Neural cell (in vitro differentiated cells): ENCODE measurements around the gene ZNF680. TPM values are rescaled to one million over a fixed set of nuclear protein-coding genes. Genes with fewer than 3 reads are reported as not detected.

Experiments used
- H2AFZ ChIP-seq: fragments of 200-600, 300-800 bp; sonication (generic), shearing (Covaris generic); 2 replicates; pipeline ENCODE4 v1.6.0; 2014; ENCODE audit warnings: low read depth, mild to moderate bottlenecking, antibody characterized with exemption, low read length, moderate library complexity
- H3F3A ChIP-seq: fragments of 200-600 bp; shearing (Covaris generic); 2 replicates; pipeline ENCODE4 v1.6.1; 2016; ENCODE audit warnings: mild to moderate bottlenecking, moderate library complexity, mixed read lengths, antibody characterized with exemption, low read length; ENCODE audit not compliant: insufficient read depth, poor library complexity, severe bottlenecking
- H3K27ac ChIP-seq: fragments of 200-600, 300-800 bp; sonication (generic), shearing (Covaris generic); 2 replicates; pipeline ENCODE4 v1.5.1; 2014; ENCODE audit warnings: mild to moderate bottlenecking, low read length, moderate library complexity
- H3K27me3 ChIP-seq: fragments of 300-800, 200-600 bp; sonication (generic), shearing (Covaris generic); 2 replicates; pipeline ENCODE4 v1.6.0; 2014; ENCODE audit warnings: mild to moderate bottlenecking, low read depth, low read length, moderate library complexity; ENCODE audit not compliant: insufficient read depth
- H3K36me3 ChIP-seq: fragments of 300-800, 200-600 bp; sonication (generic), shearing (Covaris generic); 2 replicates; pipeline ENCODE4 v1.5.1; 2014; ENCODE audit warnings: mild to moderate bottlenecking, antibody characterized with exemption, low read length, moderate library complexity; ENCODE audit not compliant: insufficient read depth
- H3K4me2 ChIP-seq: fragments of 300-800, 200-600 bp; sonication (generic), shearing (Covaris generic); 2 replicates; pipeline ENCODE4 v1.6.0; 2014; ENCODE audit warnings: mild to moderate bottlenecking, low read length
- H3K4me3 ChIP-seq: fragments of 300-800, 200-600 bp; sonication (generic), shearing (Covaris generic); 2 replicates; pipeline ENCODE4 v1.5.1; 2014; ENCODE audit warnings: mild to moderate bottlenecking, low read length, moderate library complexity
- H3K79me2 ChIP-seq: fragments of 200-600 bp; shearing (Covaris generic); replicated peaks from 2 replicates; pipeline ENCODE4 v1.6.0; 2014; ENCODE audit warnings: mild to moderate bottlenecking, low read length, moderate library complexity; ENCODE audit not compliant: insufficient read depth
- H3K9ac ChIP-seq: fragments of 300-800, 200-600 bp; sonication (generic), shearing (Covaris generic); 2 replicates; pipeline ENCODE4 v1.6.1; 2016; ENCODE audit warnings: mild to moderate bottlenecking, low read length, mixed read lengths
- H3K9me2 ChIP-seq: fragments of 200-600 bp; shearing (Covaris generic); 2 replicates; pipeline ENCODE4 v1.6.1; 2016; ENCODE audit warnings: mild to moderate bottlenecking, low read length, mixed read lengths; ENCODE audit not compliant: insufficient read depth
- H3K9me3 ChIP-seq: fragments of 200-600, 300-800 bp; sonication (generic), shearing (Covaris generic); 2 replicates; pipeline ENCODE4 v1.6.1; 2016; ENCODE audit warnings: mild to moderate bottlenecking, mixed run types, low read length, moderate library complexity, mixed read lengths
- H4K20me1 ChIP-seq: fragments of 200-600 bp; shearing (Covaris generic); 2 replicates; pipeline ENCODE4 v1.6.1; 2016; ENCODE audit warnings: mild to moderate bottlenecking, mixed run types; ENCODE audit not compliant: insufficient read depth
- CTCF ChIP-seq: fragments of 450-650 bp; IDR thresholded peaks from 2 replicates; pipeline ENCODE4 v1.5.1; 2014; ENCODE audit warnings: antibody characterized with exemption, mild to moderate bottlenecking, moderate library complexity; ENCODE audit not compliant: poor library complexity, severe bottlenecking
- EP300 ChIP-seq: fragments of 450-650 bp; conservative IDR thresholded peaks from 2 replicates; pipeline ENCODE4 v1.6.1; 2014; ENCODE audit warnings: antibody characterized with exemption, mild to moderate bottlenecking, moderate library complexity; ENCODE audit not compliant: poor library complexity, severe bottlenecking
- EZH2 ChIP-seq: fragments of 200-600, 300-800 bp; shearing (Covaris generic), sonication (generic); IDR thresholded peaks from 2 replicates; pipeline ENCODE4 v1.6.1; 2014; ENCODE audit warnings: antibody characterized with exemption, low read length, borderline replicate concordance, mild to moderate bottlenecking; ENCODE audit not compliant: insufficient read depth, poor library complexity, severe bottlenecking
- MXI1 ChIP-seq: fragments of 450-650 bp; conservative IDR thresholded peaks from 2 replicates; pipeline ENCODE4 v1.6.1; 2014; ENCODE audit warnings: antibody characterized with exemption, mild to moderate bottlenecking; ENCODE audit not compliant: poor library complexity, severe bottlenecking
- POLR2AphosphoS5 ChIP-seq: IDR thresholded peaks from 2 replicates; pipeline ENCODE4 v1.6.1; 2012
- RAD21 ChIP-seq: fragments of 450-650 bp; conservative IDR thresholded peaks from 2 replicates; pipeline ENCODE4 v1.6.1; 2014; ENCODE audit warnings: antibody characterized with exemption, mild to moderate bottlenecking, moderate library complexity
- REST ChIP-seq: IDR thresholded peaks from 2 replicates; pipeline ENCODE4 v1.6.1; 2012; ENCODE audit warnings: borderline replicate concordance
- SMC3 ChIP-seq: fragments of 450-650 bp; conservative IDR thresholded peaks from 2 replicates; pipeline ENCODE4 v1.6.1; 2014; ENCODE audit warnings: antibody characterized with exemption, mild to moderate bottlenecking, moderate library complexity; ENCODE audit not compliant: poor library complexity
- TAF1 ChIP-seq: IDR thresholded peaks from 2 replicates; pipeline ENCODE4 v1.6.1; 2012; ENCODE audit warnings: low read depth
- polyA plus RNA-seq: library from polyadenylated mRNA; depleted of rRNA; stranded (reverse); fragments of >200 nt; gene quantifications from 2 replicates; pipeline ENCODE4 v1.2.3, GENCODE V29; 2014

Gene ZNF680
- polyA plus RNA-seq, 1 donor from 2014 or later = 0.32 TPM

- no peak overlapping the region for H2AFZ ChIP-seq
- no peaks in the 10 kb centered on the region for H3K9me2 ChIP-seq
- no peaks in the 10 kb centered on the region for H3F3A ChIP-seq
- no peak for TF ChIP-seq POLR2AphosphoS5
- no peak for TF ChIP-seq REST
- TF ChIP-seq TAF1 = no peak
- TF ChIP-seq CTCF = no peak
- no peak for TF ChIP-seq MXI1
- no peak for TF ChIP-seq EZH2
- no peak for TF ChIP-seq SMC3
- no peak for TF ChIP-seq EP300
- no peak for TF ChIP-seq RAD21
- no peak overlapping the region for H3K4me3 ChIP-seq
- no peak overlapping the region for H3K9ac ChIP-seq
- no peaks in the 10 kb centered on the region for H3K9me3 ChIP-seq
- H4K20me1 ChIP-seq = no peaks in the 10 kb centered on the region
- H3K4me2 ChIP-seq = no peak overlapping the region
- H3K27ac ChIP-seq = no peak overlapping the region
- H3K36me3 ChIP-seq = no peaks in the 10 kb centered on the region
- no peaks in the 10 kb centered on the region for H3K27me3 ChIP-seq
- no peaks in the 10 kb centered on the region for H3K79me2 ChIP-seq
Observed at GRCh38 chr7:64498270-64498669, 64.6 kb downstream of the ZNF680 start.

- Histone ChIP-seq H3K27ac (no peak overlapping the region), H3K27me3 (no peaks in the 10 kb centered on the region), H3K4me3 (no peak overlapping the region), H3F3A (no peaks in the 10 kb centered on the region), H3K4me2 (no peak overlapping the region), H3K9me3 (peaks cover 6% of the 10 kb centered on the region), H3K79me2 (no peaks in the 10 kb centered on the region), H3K9me2 (no peaks in the 10 kb centered on the region), H2AFZ (no peak overlapping the region), H3K9ac (no peak overlapping the region), H3K36me3 (no peaks in the 10 kb centered on the region), H4K20me1 (no peaks in the 10 kb centered on the region)
- TF ChIP-seq SMC3 (no peak), EZH2 (no peak), TAF1 (no peak), CTCF (no peak), POLR2AphosphoS5 (no peak), REST (no peak), RAD21 (no peak), MXI1 (no peak), EP300 (no peak)
Observed at GRCh38 chr7:64494912-64495461, 67.9 kb downstream of the ZNF680 start.
